H1 (cell line): ENCODE data around the gene SLC43A2. TPM values are rescaled to one million over a fixed set of nuclear protein-coding genes. Genes with fewer than 3 reads are reported as not detected.
A peak's percentile ranks its signal among the peaks of the same experiment; 100 is the strongest.

ENCODE experiments used
- ASH2L ChIP-seq: fragments of 200-600, 300-600 bp; sonication (generic); IDR thresholded peaks from one replicate; pipeline ENCODE4 v1.7.1; 2017; ENCODE audit warnings: low read length
- GTF2F1 ChIP-seq: IDR thresholded peaks from 2 replicates; pipeline ENCODE4 v1.6.1; 2012; ENCODE audit warnings: low read depth, low read length, improper control_type of control experiment, borderline replicate concordance
- HDAC2 ChIP-seq, 2 experiments: fragments of 300-600 bp in 1 of 2; sonication (generic) in 1 of 2; IDR thresholded peaks; 2 replicates each; pipeline ENCODE4 v1.6.1; 2011 to 2012; ENCODE audit warnings: low read depth in 2 of 2, low read length in 2 of 2, mild to moderate bottlenecking in 2 of 2, moderate library complexity in 2 of 2, borderline replicate concordance in 1 of 2, inconsistent platforms in 1 of 2
- POLR2A ChIP-seq, 2 experiments: IDR thresholded peaks; 1 replicate in 1 of 2; 2 replicates in 1 of 2; pipeline ENCODE4 v1.6.1; 2011; ENCODE audit warnings: low read depth in 2 of 2, low read length in 2 of 2, mild to moderate bottlenecking in 2 of 2; ENCODE audit errors: control extremely low read depth in 1 of 2
- RNF2 ChIP-seq: fragments of 200-900, 300-1000 bp; sonication (generic); IDR thresholded peaks from 2 replicates; pipeline ENCODE4 v1.7.1; 2016; ENCODE audit warnings: borderline replicate concordance, low read depth, mild to moderate bottlenecking, antibody characterized with exemption, low read length; ENCODE audit not compliant: poor library complexity, severe bottlenecking; ENCODE audit errors: missing control alignments
- SUZ12 ChIP-seq: fragments of 200-600 bp; sonication (generic); IDR thresholded peaks from 2 replicates; pipeline ENCODE4 v1.6.1; 2012; ENCODE audit warnings: mild to moderate bottlenecking, inconsistent platforms, low read length, moderate library complexity, mixed read lengths
- polyA plus RNA-seq, 7 experiments: library from polyadenylated mRNA; depleted of rRNA in 3 of 7; stranded (reverse) in 5 of 7; unstranded in 2 of 7; fragments of >200 nt in 5 of 7; fragments of 200-250 nt in 2 of 7; gene quantifications; 1 replicate in 5 of 7; 2 replicates in 1 of 7; 4 replicates in 1 of 7; pipeline versions ENCODE4 v1.2.1 to v1.2.3, GENCODE V29; 2011 to 2013; ENCODE audit warnings: missing spikeins in 2 of 7, mixed read lengths in 2 of 7
- total RNA-seq: library from RNA; stranded (reverse); fragmentation: NEBNext Ultra II Directional; extraction: Animal tissue kit (Norgen Biotek cat#: 25700); gene quantifications from 2 replicates; pipeline ENCODE4 v1.2.1, GENCODE V29; 2021
- TF ChIP-seq, protein P1 (sequence below): fragments of 300-600 bp; sonication (generic); IDR thresholded peaks from 2 replicates; pipeline ENCODE4 v1.7.1; 2012; ENCODE audit warnings: low read length, moderate library complexity, mild to moderate bottlenecking, inconsistent platforms; ENCODE audit not compliant: insufficient replicate concordance

Gene SLC43A2
- total and polyA plus RNA-seq, 2 of the 8 experiments (the other 6 are each of a cell fraction or from before 2014, with no cell fraction given), result 6.6 to 10.5 TPM

DNA sequence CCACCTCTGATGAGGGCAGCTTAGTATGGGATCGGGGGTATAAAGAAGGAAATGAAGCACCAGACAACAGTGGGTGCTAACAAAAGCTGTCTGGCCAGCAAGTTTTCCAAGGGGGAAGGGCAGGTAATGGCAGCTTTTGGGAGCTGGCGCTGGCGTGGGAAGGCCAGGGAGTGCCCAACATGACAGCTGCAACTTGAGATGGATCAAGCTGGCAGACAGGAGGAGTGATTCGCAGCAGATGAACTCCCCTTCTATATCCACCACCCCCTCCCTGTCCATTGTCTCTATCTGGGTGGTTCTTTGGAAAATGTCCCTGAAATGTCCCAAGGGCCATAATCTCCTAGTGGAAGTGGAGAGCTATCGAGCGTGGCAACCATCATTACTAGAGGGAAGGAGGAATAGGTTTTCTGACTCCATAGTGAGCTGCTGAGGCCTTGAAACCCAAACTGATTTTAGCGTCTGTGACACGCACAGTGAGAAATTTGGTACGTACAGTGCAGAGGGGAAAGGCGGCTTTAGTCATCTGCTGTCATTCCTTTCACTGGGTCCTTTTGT, 107.5 kb downstream of the SLC43A2 start (continued):
- TF ChIP-seq, protein P1, sequence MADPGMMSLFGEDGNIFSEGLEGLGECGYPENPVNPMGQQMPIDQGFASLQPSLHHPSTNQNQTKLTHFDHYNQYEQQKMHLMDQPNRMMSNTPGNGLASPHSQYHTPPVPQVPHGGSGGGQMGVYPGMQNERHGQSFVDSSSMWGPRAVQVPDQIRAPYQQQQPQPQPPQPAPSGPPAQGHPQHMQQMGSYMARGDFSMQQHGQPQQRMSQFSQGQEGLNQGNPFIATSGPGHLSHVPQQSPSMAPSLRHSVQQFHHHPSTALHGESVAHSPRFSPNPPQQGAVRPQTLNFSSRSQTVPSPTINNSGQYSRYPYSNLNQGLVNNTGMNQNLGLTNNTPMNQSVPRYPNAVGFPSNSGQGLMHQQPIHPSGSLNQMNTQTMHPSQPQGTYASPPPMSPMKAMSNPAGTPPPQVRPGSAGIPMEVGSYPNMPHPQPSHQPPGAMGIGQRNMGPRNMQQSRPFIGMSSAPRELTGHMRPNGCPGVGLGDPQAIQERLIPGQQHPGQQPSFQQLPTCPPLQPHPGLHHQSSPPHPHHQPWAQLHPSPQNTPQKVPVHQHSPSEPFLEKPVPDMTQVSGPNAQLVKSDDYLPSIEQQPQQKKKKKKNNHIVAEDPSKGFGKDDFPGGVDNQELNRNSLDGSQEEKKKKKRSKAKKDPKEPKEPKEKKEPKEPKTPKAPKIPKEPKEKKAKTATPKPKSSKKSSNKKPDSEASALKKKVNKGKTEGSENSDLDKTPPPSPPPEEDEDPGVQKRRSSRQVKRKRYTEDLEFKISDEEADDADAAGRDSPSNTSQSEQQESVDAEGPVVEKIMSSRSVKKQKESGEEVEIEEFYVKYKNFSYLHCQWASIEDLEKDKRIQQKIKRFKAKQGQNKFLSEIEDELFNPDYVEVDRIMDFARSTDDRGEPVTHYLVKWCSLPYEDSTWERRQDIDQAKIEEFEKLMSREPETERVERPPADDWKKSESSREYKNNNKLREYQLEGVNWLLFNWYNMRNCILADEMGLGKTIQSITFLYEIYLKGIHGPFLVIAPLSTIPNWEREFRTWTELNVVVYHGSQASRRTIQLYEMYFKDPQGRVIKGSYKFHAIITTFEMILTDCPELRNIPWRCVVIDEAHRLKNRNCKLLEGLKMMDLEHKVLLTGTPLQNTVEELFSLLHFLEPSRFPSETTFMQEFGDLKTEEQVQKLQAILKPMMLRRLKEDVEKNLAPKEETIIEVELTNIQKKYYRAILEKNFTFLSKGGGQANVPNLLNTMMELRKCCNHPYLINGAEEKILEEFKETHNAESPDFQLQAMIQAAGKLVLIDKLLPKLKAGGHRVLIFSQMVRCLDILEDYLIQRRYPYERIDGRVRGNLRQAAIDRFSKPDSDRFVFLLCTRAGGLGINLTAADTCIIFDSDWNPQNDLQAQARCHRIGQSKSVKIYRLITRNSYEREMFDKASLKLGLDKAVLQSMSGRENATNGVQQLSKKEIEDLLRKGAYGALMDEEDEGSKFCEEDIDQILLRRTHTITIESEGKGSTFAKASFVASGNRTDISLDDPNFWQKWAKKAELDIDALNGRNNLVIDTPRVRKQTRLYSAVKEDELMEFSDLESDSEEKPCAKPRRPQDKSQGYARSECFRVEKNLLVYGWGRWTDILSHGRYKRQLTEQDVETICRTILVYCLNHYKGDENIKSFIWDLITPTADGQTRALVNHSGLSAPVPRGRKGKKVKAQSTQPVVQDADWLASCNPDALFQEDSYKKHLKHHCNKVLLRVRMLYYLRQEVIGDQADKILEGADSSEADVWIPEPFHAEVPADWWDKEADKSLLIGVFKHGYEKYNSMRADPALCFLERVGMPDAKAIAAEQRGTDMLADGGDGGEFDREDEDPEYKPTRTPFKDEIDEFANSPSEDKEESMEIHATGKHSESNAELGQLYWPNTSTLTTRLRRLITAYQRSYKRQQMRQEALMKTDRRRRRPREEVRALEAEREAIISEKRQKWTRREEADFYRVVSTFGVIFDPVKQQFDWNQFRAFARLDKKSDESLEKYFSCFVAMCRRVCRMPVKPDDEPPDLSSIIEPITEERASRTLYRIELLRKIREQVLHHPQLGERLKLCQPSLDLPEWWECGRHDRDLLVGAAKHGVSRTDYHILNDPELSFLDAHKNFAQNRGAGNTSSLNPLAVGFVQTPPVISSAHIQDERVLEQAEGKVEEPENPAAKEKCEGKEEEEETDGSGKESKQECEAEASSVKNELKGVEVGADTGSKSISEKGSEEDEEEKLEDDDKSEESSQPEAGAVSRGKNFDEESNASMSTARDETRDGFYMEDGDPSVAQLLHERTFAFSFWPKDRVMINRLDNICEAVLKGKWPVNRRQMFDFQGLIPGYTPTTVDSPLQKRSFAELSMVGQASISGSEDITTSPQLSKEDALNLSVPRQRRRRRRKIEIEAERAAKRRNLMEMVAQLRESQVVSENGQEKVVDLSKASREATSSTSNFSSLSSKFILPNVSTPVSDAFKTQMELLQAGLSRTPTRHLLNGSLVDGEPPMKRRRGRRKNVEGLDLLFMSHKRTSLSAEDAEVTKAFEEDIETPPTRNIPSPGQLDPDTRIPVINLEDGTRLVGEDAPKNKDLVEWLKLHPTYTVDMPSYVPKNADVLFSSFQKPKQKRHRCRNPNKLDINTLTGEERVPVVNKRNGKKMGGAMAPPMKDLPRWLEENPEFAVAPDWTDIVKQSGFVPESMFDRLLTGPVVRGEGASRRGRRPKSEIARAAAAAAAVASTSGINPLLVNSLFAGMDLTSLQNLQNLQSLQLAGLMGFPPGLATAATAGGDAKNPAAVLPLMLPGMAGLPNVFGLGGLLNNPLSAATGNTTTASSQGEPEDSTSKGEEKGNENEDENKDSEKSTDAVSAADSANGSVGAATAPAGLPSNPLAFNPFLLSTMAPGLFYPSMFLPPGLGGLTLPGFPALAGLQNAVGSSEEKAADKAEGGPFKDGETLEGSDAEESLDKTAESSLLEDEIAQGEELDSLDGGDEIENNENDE, result no peak
- TF ChIP-seq HDAC2 (IDR thresholded peaks at IDR 0.05; ENCODE audit: borderline replicate concordance in 1 of 2, low read depth in 2 of 2, low read length in 2 of 2), result no peak
- no peak for TF ChIP-seq RNF2
- TF ChIP-seq ASH2L, result no peak
- TF ChIP-seq GTF2F1, result no peak
- 0 out of 3 replicates have a peak, but pooled peaks of 1 of the 2 experiments have one; percentile 20 for TF ChIP-seq POLR2A (IDR thresholded peaks at IDR 0.05; ENCODE audit: control extremely low read depth in 1 of 2, low read depth in 2 of 2, low read length in 2 of 2)
- TF ChIP-seq SUZ12, result no peak
